Upper lobe of right lung (tissue), 1 donor: ENCODE data around the gene CCDC15. TPM values are rescaled to one million over a fixed set of nuclear protein-coding genes. Genes with fewer than 3 reads are reported as not detected.

Experiments used
- ATAC-seq: fragments of 200-7000 bp; cut with Tn5 transposase; one replicate; pipeline ENCODE4 v1.9.1; 2020; ENCODE audit warnings: mild to moderate bottlenecking, moderate library complexity
- DNase-seq: peaks from one replicate; pipeline ENCODE4 v3.0.0-alpha.2; 2020
- H3K27ac ChIP-seq: fragments of 200-600 bp; one replicate; pipeline ENCODE4 v1.8.0; 2022
- H3K27me3 ChIP-seq: fragments of 200-600 bp; one replicate; pipeline ENCODE4 v1.8.0; 2022; ENCODE audit warnings: mild to moderate bottlenecking
- H3K36me3 ChIP-seq: fragments of 200-600 bp; one replicate; pipeline ENCODE4 v1.8.0; 2022
- H3K4me1 ChIP-seq: fragments of 200-600 bp; one replicate; pipeline ENCODE4 v1.8.0; 2022
- H3K4me3 ChIP-seq: fragments of 200-600 bp; one replicate; pipeline ENCODE4 v1.8.0; 2022; ENCODE audit warnings: mild to moderate bottlenecking
- H3K9me3 ChIP-seq: fragments of 200-600 bp; one replicate; pipeline ENCODE4 v1.8.0; 2022
- CTCF ChIP-seq: fragments of 200-600 bp; IDR thresholded peaks from one replicate; pipeline ENCODE4 v1.8.0; 2022; ENCODE audit warnings: antibody characterized with exemption
- intact Hi-C: fragments of 100-400 bp; cut with DNase I; formaldehyde crosslinking; loops from one replicate; pipeline ENCODE4 v1.11.0; 2022
- total RNA-seq: library from RNA; stranded (reverse); fragmentation: NEBNext Ultra II Directional; extraction: Animal tissue kit (Norgen Biotek cat#: 25700); gene quantifications from one replicate; pipeline ENCODE4 v1.2.1, GENCODE V29; 2021
- donor health status: DM: no; HTN: yes; CAD: no; lungs with severe emphysema.

The CCDC15 gene
- total RNA-seq, 1 donor from 2014 or later = 1.5 TPM

- peaks cover 9% of the 10 kb centered on the region for H3K4me1 ChIP-seq
- H3K27ac ChIP-seq = no peak overlapping the region
- H3K9me3 ChIP-seq = no peaks in the 10 kb centered on the region
- H3K36me3 ChIP-seq = peaks cover 13% of the 10 kb centered on the region
- no peak for DNase-seq
- intact Hi-C loops = no loop called here
- ATAC-seq = no peak
- TF ChIP-seq CTCF = no peak
- no peaks in the 10 kb centered on the region for H3K27me3 ChIP-seq
- no peak overlapping the region for H3K4me3 ChIP-seq
These were observed 136.8 kb downstream of the CCDC15 start for GRCh38 chr11:125090816-125091215.

Other genes starting within 250 kb of the CCDC15 start
- 79.9 TPM for gene NRGN, start 214.3 kb upstream of the CCDC15 start, total RNA-seq
- 40.1 TPM for gene VSIG2, start 201.9 kb upstream of the CCDC15 start, total RNA-seq
- 164 TPM for gene ESAM, start 191.9 kb upstream of the CCDC15 start, total RNA-seq
- 13.3 TPM for gene MSANTD2, start 153.8 kb upstream of the CCDC15 start, total RNA-seq
- gene ROBO3, start 88.8 kb upstream of the CCDC15 start, total RNA-seq = 12.6 TPM
- gene ROBO4, start 56.3 kb upstream of the CCDC15 start, total RNA-seq = 75.0 TPM
- gene HEPN1, start 35.0 kb upstream of the CCDC15 start, total RNA-seq = not detected
- 0.14 TPM for gene HEPACAM, start 18.2 kb upstream of the CCDC15 start, total RNA-seq
- 25.1 TPM for gene SLC37A2, start 109.1 kb downstream of the CCDC15 start, total RNA-seq
- gene TMEM218, start 157.4 kb downstream of the CCDC15 start, total RNA-seq = 19.0 TPM
- 17.8 TPM for gene PKNOX2, start 210.5 kb downstream of the CCDC15 start, total RNA-seq